Mesendoderm (in vitro differentiated cells): ENCODE data around the gene DLK2.
A peak's percentile ranks its signal among the peaks of the same experiment; 100 is the strongest.
"Not testable (repeated sequence)": the region's sequence is repeated elsewhere in the genome, so short reads cannot be mapped to it uniquely, and the experiment has no call there.

ENCODE experiments used
- DNase-seq: peaks from one replicate; pipeline ENCODE4 v3.0.0; 2013
- H2AK5ac ChIP-seq: 2 replicates; pipeline ENCODE4 v1.6.1; 2013; ENCODE audit warnings: low read length, inconsistent platforms
- H2BK120ac ChIP-seq: 2 replicates; pipeline ENCODE4 v1.6.1; 2013; ENCODE audit warnings: low read depth, mild to moderate bottlenecking, low read length, moderate library complexity, mixed read lengths
- H2BK15ac ChIP-seq: replicated peaks from 2 replicates; pipeline ENCODE4 v1.6.1; 2013; ENCODE audit warnings: low read depth, mild to moderate bottlenecking, moderate library complexity
- H2BK5ac ChIP-seq: 2 replicates; pipeline ENCODE4 v1.6.1; 2013; ENCODE audit warnings: low read length, inconsistent platforms
- H3K18ac ChIP-seq: 2 replicates; pipeline ENCODE4 v1.6.1; 2013; ENCODE audit warnings: mild to moderate bottlenecking, low read length, mixed read lengths
- H3K23ac ChIP-seq: one replicate; pipeline ENCODE4 v1.6.1; 2013; ENCODE audit warnings: low read length
- H3K27ac ChIP-seq: 2 replicates; pipeline ENCODE4 v1.5.1; 2013; ENCODE audit warnings: low read depth, mild to moderate bottlenecking, inconsistent platforms, low read length, moderate library complexity
- H3K27me3 ChIP-seq: 2 replicates; pipeline ENCODE4 v1.6.1; 2013; ENCODE audit warnings: low read length, control low read depth, mild to moderate bottlenecking, inconsistent platforms; ENCODE audit not compliant: insufficient read depth, poor library complexity
- H3K36me3 ChIP-seq: 2 replicates; pipeline ENCODE4 v1.6.1; 2013; ENCODE audit warnings: low read length, inconsistent platforms; ENCODE audit not compliant: control insufficient read depth, insufficient read depth
- H3K4ac ChIP-seq: one replicate; pipeline ENCODE4 v1.6.1; 2013; ENCODE audit warnings: low read depth, mild to moderate bottlenecking, low read length, moderate library complexity
- H3K4me1 ChIP-seq: 2 replicates; pipeline ENCODE4 v1.6.1; 2013; ENCODE audit warnings: low read depth, low read length, inconsistent platforms; ENCODE audit not compliant: control insufficient read depth
- H3K4me2 ChIP-seq: 2 replicates; pipeline ENCODE4 v1.6.1; 2013; ENCODE audit warnings: low read length
- H3K4me3 ChIP-seq: 2 replicates; pipeline ENCODE4 v1.5.1; 2013; ENCODE audit warnings: mild to moderate bottlenecking, low read length
- H3K56ac ChIP-seq: one replicate; pipeline ENCODE4 v1.6.1; 2013; ENCODE audit warnings: low read length
- H3K79me1 ChIP-seq: 2 replicates; pipeline ENCODE4 v1.6.1; 2013; ENCODE audit warnings: low read length, inconsistent platforms
- H3K79me2 ChIP-seq: 2 replicates; pipeline ENCODE4 v1.6.1; 2013; ENCODE audit warnings: mild to moderate bottlenecking, low read length; ENCODE audit not compliant: control insufficient read depth, insufficient read depth
- H3K9ac ChIP-seq: 2 replicates; pipeline ENCODE4 v1.6.1; 2013; ENCODE audit warnings: low read length, inconsistent platforms
- H4K5ac ChIP-seq: one replicate; pipeline ENCODE4 v1.6.1; 2013; ENCODE audit warnings: low read length
- H4K8ac ChIP-seq: one replicate; pipeline ENCODE4 v1.6.1; 2013; ENCODE audit warnings: low read depth, mild to moderate bottlenecking, control low read depth, low read length, moderate library complexity
- WGBS: extraction: QIAGEN DNeasy Blood & Tissue Kit; methylation state at CpG from one replicate; pipeline ENCODE4 v1.1.7; 2013; ENCODE audit warnings: low lambda C conversion rate, missing lambda C conversion rate; ENCODE audit not compliant: insufficient coverage; ENCODE audit errors: extremely low coverage; 5-methylcytosine and 5-hydroxymethylcytosine counted together

Gene DLK2

DNA sequence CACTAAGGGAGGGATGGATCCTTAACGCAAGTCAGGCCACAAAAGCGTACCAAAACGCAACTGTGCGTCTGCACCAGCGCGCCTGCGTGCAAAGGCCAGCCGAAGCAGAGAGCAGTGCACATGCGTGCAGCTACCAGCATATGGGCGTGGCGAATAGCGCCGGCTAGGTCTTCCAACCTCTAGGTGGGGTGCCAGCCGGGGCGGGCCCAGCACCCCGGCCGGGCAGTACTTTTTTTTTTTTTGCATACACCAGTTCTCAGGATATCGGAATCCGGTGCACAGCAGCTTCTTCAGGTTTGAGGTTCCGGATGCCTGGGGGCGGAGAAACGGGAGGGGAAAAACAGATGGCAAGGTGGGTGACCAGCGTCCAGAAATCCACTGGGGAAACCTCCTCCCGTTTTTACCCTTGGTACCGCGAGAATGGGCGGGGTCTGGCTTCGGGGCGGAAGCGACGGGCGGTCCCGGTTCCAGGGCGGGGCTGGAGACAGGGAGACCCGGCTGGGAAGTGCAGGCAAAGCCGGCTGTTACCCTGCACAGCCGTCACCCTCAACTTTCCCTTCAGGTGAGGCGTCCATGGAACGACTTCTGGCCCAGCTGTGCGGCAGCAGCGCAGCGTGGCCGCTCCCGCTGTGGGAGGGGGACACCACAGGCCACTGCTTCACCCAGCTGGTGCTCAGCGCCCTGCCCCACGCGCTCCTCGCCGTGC is 27.8 kb downstream of the DLK2 start, which contains the start of gene ABCC10:
Gene ABCC10 (plus strand): TSS at position 136 of the 706 bp plus-strand sequence. CDS start 438 bp downstream, at position 574.
- WGBS = no CpG with 5 or more reads among the region's 49 CpGs
- no peak within 1 kb of the TSS for H4K8ac ChIP-seq
- H3K79me2 ChIP-seq = no peaks in the 10 kb centered on the region

DNA sequence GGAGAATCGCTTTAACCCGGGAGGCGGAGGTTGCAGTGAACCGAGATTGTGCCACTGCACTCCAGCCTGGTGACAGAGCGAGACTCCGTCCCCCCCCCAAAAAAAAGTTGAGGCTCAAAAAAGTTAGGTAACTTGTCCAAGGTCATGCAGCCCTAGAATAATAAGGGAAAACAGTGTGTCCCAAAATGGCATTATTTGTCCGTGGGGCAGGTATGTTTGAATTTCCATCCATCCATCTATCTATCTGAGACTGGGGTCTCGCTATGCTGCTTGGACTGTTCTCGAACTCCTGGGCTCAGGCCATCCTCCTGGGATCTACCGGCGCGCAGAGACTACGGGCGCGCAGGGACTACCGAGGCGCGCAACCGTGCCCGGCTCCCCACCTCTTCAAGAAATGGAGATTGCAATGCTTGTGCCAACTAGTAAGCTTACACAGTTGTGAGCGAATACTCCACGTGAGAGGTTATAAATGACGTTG is 28.4 kb downstream of the DLK2 start:
- H3K27ac ChIP-seq = peak overlapping the region; percentile 72
- peak overlapping the region; percentile 93 for H3K4me2 ChIP-seq
- no peak for DNase-seq
- no peaks in the 10 kb centered on the region for H3K79me2 ChIP-seq
- no CpG with 5 or more reads among the region's 23 CpGs for WGBS
- no peak overlapping the region for H4K8ac ChIP-seq
- H3K4me3 ChIP-seq = peak overlapping the region; percentile 98
- no peak overlapping the region for H3K18ac ChIP-seq
- H3K4ac ChIP-seq = no peak overlapping the region
- H3K79me1 ChIP-seq = peaks cover 2% of the 10 kb centered on the region
- peak overlapping the region; percentile 50 for H2BK5ac ChIP-seq
- H2BK15ac ChIP-seq = no peak overlapping the region
- peak overlapping the region; percentile 100 for H3K9ac ChIP-seq
- no peaks in the 10 kb centered on the region for H3K36me3 ChIP-seq
- peaks cover 5% of the 10 kb centered on the region for H3K4me1 ChIP-seq
- H2BK120ac ChIP-seq = no peak overlapping the region
- no peak overlapping the region for H2AK5ac ChIP-seq
- H3K27me3 ChIP-seq = no peaks in the 10 kb centered on the region
- H4K5ac ChIP-seq = peak overlapping the region; percentile 87
- peak overlapping the region; percentile 100 for H3K56ac ChIP-seq
- H3K23ac ChIP-seq = peak overlapping the region; percentile 45

More for the DNA sequence above, 27.8 kb downstream of the DLK2 start, which contains the start of gene ABCC10:
- H2BK15ac ChIP-seq = no peak within 1 kb of the TSS
- peaks cover 5% of the 10 kb centered on the region for H3K4me1 ChIP-seq
- peak within 1 kb of the TSS; percentile 93 for H3K4me2 ChIP-seq
- H3K27me3 ChIP-seq = no peaks in the 10 kb centered on the region
- DNase-seq = peak; percentile 97
- no peaks in the 10 kb centered on the region for H3K36me3 ChIP-seq
- peak within 1 kb of the TSS; percentile 100 for H3K9ac ChIP-seq
- no peak within 1 kb of the TSS for H3K4ac ChIP-seq
- H2AK5ac ChIP-seq = no peak within 1 kb of the TSS
- peak within 1 kb of the TSS; percentile 77 for H3K27ac ChIP-seq
- peak within 1 kb of the TSS; percentile 92 for H2BK5ac ChIP-seq
- no peak within 1 kb of the TSS for H3K18ac ChIP-seq
- peak within 1 kb of the TSS; percentile 45 for H3K23ac ChIP-seq
- H3K4me3 ChIP-seq = peak within 1 kb of the TSS; percentile 98
- no peak within 1 kb of the TSS for H2BK120ac ChIP-seq
- H3K56ac ChIP-seq = peak within 1 kb of the TSS; percentile 100
- peaks cover 2% of the 10 kb centered on the region for H3K79me1 ChIP-seq
- peak within 1 kb of the TSS; percentile 87 for H4K5ac ChIP-seq

DNA sequence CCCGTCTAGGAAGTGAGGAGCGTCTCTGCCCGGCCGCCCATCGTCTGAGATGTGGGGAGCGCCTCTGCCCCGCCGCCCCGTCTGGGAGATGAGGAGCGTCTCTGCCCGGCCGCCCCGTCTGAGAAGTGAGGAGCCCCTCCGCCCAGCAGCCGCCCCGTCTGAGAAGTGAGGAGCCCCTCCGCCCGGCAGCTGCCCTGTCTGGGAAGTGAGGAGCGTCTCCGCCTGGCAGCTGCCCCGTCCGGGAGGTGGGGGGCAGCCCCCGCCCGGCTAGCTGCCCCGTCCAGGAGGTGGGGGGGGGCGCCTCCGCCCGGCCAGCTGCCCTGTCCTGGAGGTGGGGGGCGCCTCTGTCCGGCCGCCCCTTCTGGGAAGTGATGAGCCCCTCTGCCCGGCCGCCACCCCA is 30.3 kb downstream of the DLK2 start:
- not testable (repeated sequence) for H3K79me2 ChIP-seq, H3K27ac ChIP-seq, H4K5ac ChIP-seq, H2BK120ac ChIP-seq, H2AK5ac ChIP-seq, DNase-seq, H3K56ac ChIP-seq, H2BK5ac ChIP-seq, H3K4me1 ChIP-seq, H3K18ac ChIP-seq, H3K4me3 ChIP-seq, H4K8ac ChIP-seq, H3K4ac ChIP-seq, H3K79me1 ChIP-seq, H3K23ac ChIP-seq, H3K36me3 ChIP-seq, H2BK15ac ChIP-seq, H3K9ac ChIP-seq, H3K27me3 ChIP-seq, H3K4me2 ChIP-seq
- WGBS = no CpG with 5 or more reads among the region's 33 CpGs

DNA sequence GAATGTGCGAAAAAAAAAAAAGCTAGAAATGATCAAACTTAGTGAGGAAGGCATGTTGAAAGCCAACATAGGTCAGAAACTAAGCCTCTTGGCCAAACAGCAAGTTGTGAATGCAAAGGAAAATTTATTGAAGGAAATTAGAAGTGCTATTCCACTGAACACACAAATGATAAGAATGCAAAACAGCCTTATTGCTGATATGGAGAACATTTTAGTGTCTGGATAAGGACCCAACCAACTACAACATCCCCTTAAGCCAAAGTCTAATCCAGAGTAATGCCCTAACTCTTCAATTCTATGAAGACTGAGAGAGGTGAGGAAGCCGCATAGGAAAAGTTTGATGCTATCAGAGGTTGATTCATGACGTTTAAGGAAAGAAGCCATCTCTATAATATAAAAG is 33.5 kb downstream of the DLK2 start:
- Histone ChIP-seq H3K27ac (no peak overlapping the region), H2BK15ac (no peak overlapping the region), H4K8ac (no peak overlapping the region), H3K4me3 (no peak overlapping the region), H2BK120ac (no peak overlapping the region), H3K79me1 (no peaks in the 10 kb centered on the region), H3K23ac (no peak overlapping the region), H3K56ac (no peak overlapping the region), H3K27me3 (peaks cover 2% of the 10 kb centered on the region), H3K18ac (no peak overlapping the region), H2BK5ac (no peak overlapping the region), H3K79me2 (no peaks in the 10 kb centered on the region), H3K36me3 (no peaks in the 10 kb centered on the region), H3K4ac (no peak overlapping the region), H3K9ac (no peak overlapping the region), H3K4me1 (no peaks in the 10 kb centered on the region), H4K5ac (no peak overlapping the region), H3K4me2 (no peak overlapping the region), H2AK5ac (no peak overlapping the region)
- no CpG with 5 or more reads among the region's 3 CpGs for WGBS
- DNase-seq = no peak

DNA sequence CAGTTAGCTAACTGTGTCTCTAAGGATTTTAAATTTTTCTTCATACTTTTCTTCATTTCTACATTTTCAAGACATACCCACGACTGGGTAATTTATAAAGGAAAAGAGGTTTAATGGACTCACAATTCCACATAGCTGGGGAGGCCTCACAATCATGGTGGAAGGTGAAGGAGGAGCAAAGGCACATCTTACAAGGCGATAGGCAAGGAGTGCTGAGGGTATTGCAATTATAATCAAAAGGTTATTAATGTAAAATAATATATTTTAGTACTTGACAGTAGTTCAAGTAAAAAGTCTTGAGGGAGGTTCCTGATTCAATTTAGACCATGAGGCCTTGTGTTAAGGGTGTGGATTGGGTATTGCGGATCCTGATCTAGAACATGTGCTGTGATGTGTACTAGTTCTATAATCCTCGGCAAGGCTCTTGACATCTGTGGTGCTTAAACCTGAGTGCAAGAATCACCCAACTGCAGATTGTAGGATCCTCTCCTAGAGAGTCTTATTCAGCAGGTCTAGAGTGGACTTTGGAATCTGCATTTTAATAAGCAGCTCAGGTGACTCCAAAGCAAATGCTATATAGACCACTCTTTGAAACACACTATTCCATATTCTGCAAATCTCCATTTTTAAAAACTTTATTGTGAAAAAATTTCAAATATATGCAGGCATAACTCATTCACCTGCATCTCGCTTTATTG is 35.2 kb downstream of the DLK2 start:
- no peak overlapping the region for H3K4ac ChIP-seq
- DNase-seq = no peak
- whole genome bisulfite sequencing = no CpG with 5 or more reads among the region's 5 CpGs

More for the DNA sequence above, 35.2 kb downstream of the DLK2 start:
- Histone ChIP-seq H3K18ac (no peak overlapping the region), H3K79me1 (no peaks in the 10 kb centered on the region), H3K56ac (no peak overlapping the region), H3K27ac (no peak overlapping the region), H3K79me2 (no peaks in the 10 kb centered on the region), H2BK120ac (no peak overlapping the region), H3K27me3 (peaks cover 2% of the 10 kb centered on the region), H3K4me1 (no peaks in the 10 kb centered on the region), H3K4me3 (no peak overlapping the region), H2BK5ac (no peak overlapping the region), H3K36me3 (no peaks in the 10 kb centered on the region), H3K9ac (no peak overlapping the region), H2AK5ac (no peak overlapping the region), H3K4me2 (no peak overlapping the region), H4K5ac (no peak overlapping the region), H2BK15ac (no peak overlapping the region), H3K23ac (no peak overlapping the region), H4K8ac (no peak overlapping the region)
